ENCODE data around the gene GLT8D1.

Gene GLT8D1, protein sequence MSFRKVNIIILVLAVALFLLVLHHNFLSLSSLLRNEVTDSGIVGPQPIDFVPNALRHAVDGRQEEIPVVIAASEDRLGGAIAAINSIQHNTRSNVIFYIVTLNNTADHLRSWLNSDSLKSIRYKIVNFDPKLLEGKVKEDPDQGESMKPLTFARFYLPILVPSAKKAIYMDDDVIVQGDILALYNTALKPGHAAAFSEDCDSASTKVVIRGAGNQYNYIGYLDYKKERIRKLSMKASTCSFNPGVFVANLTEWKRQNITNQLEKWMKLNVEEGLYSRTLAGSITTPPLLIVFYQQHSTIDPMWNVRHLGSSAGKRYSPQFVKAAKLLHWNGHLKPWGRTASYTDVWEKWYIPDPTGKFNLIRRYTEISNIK

DNA sequence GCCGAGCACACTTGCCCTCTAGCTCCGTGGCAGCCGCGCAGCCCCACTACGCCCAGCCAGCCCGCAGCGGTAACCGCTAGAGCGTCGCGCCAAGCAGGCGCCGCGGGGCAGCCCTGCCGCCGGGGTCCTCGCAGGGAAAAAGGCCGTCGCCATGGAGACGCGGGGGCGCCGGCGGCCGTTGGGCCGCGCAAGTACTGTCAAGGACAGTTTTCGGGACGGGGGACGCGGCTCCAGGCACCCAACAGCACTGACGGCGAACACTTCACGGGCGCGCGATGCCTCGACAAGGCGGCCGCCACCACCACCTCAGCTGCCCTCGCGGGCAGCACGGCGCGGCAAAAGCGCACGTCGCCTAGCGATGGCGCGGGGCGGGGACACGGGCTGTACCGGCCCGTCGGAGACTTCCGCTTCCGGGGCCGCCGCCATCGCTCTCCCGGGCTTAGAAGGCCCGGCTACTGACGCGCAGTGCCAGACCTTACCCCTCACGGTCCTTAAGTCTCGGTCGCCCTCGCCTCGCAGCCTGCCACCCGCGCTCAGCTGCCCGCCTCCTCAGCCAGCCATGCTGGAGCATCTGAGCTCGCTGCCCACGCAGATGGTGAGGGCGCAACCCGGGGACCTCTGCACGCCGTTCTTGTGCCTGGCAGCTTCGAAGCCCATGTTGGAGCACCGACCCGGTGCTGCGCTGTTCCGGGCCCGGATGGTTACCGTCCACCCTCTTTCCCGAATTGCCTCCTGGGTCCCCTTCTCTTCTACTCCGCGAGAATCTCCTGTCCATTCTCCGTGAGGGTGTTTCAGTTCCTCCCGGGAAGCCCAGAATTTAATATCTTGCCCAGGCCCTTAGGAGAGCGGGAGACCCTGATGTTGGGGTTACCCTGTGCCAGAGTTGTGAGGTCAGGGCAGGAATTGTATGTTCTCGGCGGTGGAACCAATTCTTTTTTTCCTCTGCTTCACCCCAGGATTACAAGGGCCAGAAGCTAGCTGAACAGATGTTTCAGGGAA lies at the start of gene GLT8D1, which contains the start of gene SPCS1:
Gene GLT8D1, minus strand, starts transcription at position 104 of the 999 bp plus-strand sequence. CDS start 5,331 bp downstream, outside the sequence.
Gene SPCS1, plus strand, starts transcription at position 419 of the 999 bp plus-strand sequence. Its CDS starts 141 bp downstream, at position 560.
- H3K27me3 ChIP-seq (ENCODE audit: control insufficient read depth, low read length) = no peaks in the 10 kb centered on the region
- TF ChIP-seq, protein P1, sequence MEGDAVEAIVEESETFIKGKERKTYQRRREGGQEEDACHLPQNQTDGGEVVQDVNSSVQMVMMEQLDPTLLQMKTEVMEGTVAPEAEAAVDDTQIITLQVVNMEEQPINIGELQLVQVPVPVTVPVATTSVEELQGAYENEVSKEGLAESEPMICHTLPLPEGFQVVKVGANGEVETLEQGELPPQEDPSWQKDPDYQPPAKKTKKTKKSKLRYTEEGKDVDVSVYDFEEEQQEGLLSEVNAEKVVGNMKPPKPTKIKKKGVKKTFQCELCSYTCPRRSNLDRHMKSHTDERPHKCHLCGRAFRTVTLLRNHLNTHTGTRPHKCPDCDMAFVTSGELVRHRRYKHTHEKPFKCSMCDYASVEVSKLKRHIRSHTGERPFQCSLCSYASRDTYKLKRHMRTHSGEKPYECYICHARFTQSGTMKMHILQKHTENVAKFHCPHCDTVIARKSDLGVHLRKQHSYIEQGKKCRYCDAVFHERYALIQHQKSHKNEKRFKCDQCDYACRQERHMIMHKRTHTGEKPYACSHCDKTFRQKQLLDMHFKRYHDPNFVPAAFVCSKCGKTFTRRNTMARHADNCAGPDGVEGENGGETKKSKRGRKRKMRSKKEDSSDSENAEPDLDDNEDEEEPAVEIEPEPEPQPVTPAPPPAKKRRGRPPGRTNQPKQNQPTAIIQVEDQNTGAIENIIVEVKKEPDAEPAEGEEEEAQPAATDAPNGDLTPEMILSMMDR (IDR thresholded peaks at IDR 0.05; ENCODE audit: low read depth, low read length, poor library complexity, severe bottlenecking) = no peak
- TF ChIP-seq EZH2phosphoT487 (IDR thresholded peaks at IDR 0.05; ENCODE audit: borderline replicate concordance, low read length) = no peak
- H3K9me2 ChIP-seq (replicated peaks; ENCODE audit: control insufficient read depth, low read length) = no peaks in the 10 kb centered on the region
- H3K79me2 ChIP-seq (ENCODE audit: control insufficient read depth, low read length) = peaks cover 64% of the 10 kb centered on the region
- peak within 1 kb of the TSS; percentile 64 for H3K27ac ChIP-seq (ENCODE audit: low read depth, low read length)
- H3K4me3 ChIP-seq (ENCODE audit: low read length) = peak within 1 kb of the TSS; percentile 97
- no peaks in the 10 kb centered on the region for H3K9me3 ChIP-seq (ENCODE audit: control insufficient read depth, insufficient read depth, low read length)
- peaks cover 44% of the 10 kb centered on the region for H3K4me1 ChIP-seq (ENCODE audit: control insufficient read depth, low read length)
- no peaks in the 10 kb centered on the region for H4K20me1 ChIP-seq (ENCODE audit: control insufficient read depth, insufficient read depth, low read depth, low read length)
- H3F3A ChIP-seq (ENCODE audit: control insufficient read depth, insufficient read depth) = peaks cover 20% of the 10 kb centered on the region
- peak within 1 kb of the TSS; percentile 98 for H3K4me2 ChIP-seq (ENCODE audit: low read length)
- peaks cover 30% of the 10 kb centered on the region for H3K36me3 ChIP-seq (ENCODE audit: control insufficient read depth, low read length)

DNA sequence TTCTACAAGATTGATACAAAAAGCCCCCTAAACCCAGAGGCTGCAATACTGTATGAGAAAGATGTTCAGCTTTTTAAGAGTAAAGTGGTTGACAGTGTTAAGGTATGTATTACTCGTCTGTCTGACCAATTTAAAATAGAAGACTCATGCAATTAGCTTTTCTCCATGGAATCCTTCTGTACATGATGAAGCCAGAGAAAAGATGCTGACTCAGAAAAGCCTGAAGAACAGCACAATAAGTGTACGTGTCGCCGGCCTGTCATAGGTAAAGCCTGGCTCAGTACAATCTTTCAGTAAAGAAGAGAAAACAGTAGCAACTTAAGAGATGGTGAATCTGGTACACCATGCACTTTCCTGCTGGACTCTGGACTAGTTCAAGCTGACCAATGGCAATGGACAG lies 48.8 kb upstream of the GLT8D1 start:
- TF ChIP-seq, protein P1 (IDR thresholded peaks at IDR 0.05; ENCODE audit: low read depth, low read length, poor library complexity, severe bottlenecking) = no peak
- no peak for TF ChIP-seq EZH2phosphoT487 (IDR thresholded peaks at IDR 0.05; ENCODE audit: borderline replicate concordance, low read length)
- H3K9me2 ChIP-seq (replicated peaks; ENCODE audit: control insufficient read depth, low read length) = no peaks in the 10 kb centered on the region
- no peaks in the 10 kb centered on the region for H3K9me3 ChIP-seq (ENCODE audit: control insufficient read depth, insufficient read depth, low read length)
- no peak overlapping the region for H3K4me3 ChIP-seq (ENCODE audit: low read length)
- H3K27ac ChIP-seq (ENCODE audit: low read depth, low read length) = no peak overlapping the region
- H3K79me2 ChIP-seq (ENCODE audit: control insufficient read depth, low read length) = no peaks in the 10 kb centered on the region
- H3K4me2 ChIP-seq (ENCODE audit: low read length) = no peak overlapping the region
- no peaks in the 10 kb centered on the region for H4K20me1 ChIP-seq (ENCODE audit: control insufficient read depth, insufficient read depth, low read depth, low read length)
- peaks cover 63% of the 10 kb centered on the region for H3K36me3 ChIP-seq (ENCODE audit: control insufficient read depth, low read length)
- H3K4me1 ChIP-seq (ENCODE audit: control insufficient read depth, low read length) = no peaks in the 10 kb centered on the region
- H3F3A ChIP-seq (ENCODE audit: control insufficient read depth, insufficient read depth) = no peaks in the 10 kb centered on the region
- H3K27me3 ChIP-seq (ENCODE audit: control insufficient read depth, low read length) = no peaks in the 10 kb centered on the region

DNA sequence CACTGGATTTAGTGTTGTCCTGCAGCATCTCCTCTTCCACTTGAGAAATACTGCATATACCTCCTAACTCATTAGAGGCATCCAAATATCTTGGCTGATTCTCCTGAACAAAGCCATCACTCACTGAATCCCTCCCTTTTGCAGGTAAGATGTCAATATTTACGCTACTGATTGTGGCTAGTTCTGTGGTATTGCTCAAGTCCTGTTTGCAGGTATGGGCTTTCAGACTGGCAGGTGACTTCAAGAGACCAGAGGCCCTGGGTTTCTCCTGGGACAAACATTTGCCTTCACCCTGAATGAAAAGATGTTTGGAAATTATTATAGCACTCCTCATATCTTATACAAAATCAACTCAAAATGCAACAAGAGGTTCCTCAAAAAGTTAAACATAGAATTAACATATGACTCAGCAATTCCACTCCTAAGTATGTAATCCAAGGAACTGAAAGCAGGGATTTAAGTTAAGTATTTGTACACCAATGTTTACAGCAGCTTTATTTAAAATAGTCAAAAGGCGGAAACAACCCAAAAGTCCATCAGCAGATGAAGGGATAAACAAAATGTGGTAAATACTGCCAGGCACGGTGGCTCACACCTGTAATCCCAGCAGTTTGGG lies 46.6 kb upstream of the GLT8D1 start:
- Histone ChIP-seq H3F3A (ENCODE audit: control insufficient read depth, insufficient read depth) (no peaks in the 10 kb centered on the region), H3K27ac (ENCODE audit: low read depth, low read length) (no peak overlapping the region), H3K4me3 (ENCODE audit: low read length) (no peak overlapping the region), H4K20me1 (ENCODE audit: control insufficient read depth, insufficient read depth, low read depth, low read length) (no peaks in the 10 kb centered on the region), H3K9me3 (ENCODE audit: control insufficient read depth, insufficient read depth, low read length) (no peaks in the 10 kb centered on the region), H3K9me2 (replicated peaks; ENCODE audit: control insufficient read depth, low read length) (no peaks in the 10 kb centered on the region), H3K4me2 (ENCODE audit: low read length) (no peak overlapping the region), H3K27me3 (ENCODE audit: control insufficient read depth, low read length) (no peaks in the 10 kb centered on the region), H3K4me1 (ENCODE audit: control insufficient read depth, low read length) (no peaks in the 10 kb centered on the region), H3K36me3 (ENCODE audit: control insufficient read depth, low read length) (peaks cover 64% of the 10 kb centered on the region), H3K79me2 (ENCODE audit: control insufficient read depth, low read length) (no peaks in the 10 kb centered on the region)
- TF ChIP-seq, protein P1 (IDR thresholded peaks at IDR 0.05; ENCODE audit: low read depth, low read length, poor library complexity, severe bottlenecking) = no peak
- no peak for TF ChIP-seq EZH2phosphoT487 (IDR thresholded peaks at IDR 0.05; ENCODE audit: borderline replicate concordance, low read length)
